Measurements from ENCODE around the gene NPR2. TPM values are rescaled to one million over a fixed set of nuclear protein-coding genes. Genes with fewer than 3 reads are reported as not detected.

Gene NPR2
- total RNA-seq, 1 experiment from 2014 or later = 40.5 TPM

DNA sequence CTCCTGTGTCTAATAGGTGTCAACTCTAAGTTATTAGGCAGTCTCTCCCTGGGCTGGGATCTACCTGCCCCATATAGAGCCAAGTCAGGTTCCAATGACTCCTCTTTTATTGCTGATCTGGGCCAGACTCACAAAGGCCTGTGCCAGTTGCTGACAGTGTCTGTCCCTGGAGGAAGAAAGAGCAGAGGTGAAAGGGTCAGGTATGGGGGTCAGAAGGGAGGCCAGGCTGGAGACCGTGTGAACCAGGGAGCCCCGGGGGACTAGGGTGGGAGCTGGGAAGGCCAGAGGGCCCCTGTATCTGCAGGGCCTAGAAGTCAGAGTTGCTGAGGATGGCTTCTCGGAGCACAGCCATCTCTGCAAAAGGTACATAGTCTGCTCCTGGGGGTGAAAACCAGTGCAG, 26.9 kb downstream of the NPR2 start:
- no peaks in the 10 kb centered on the region for H3K27me3 ChIP-seq (replicated peaks; ENCODE audit: control insufficient read depth, insufficient read depth, low read length)
- intact Hi-C loops (cut with micrococcal nuclease; ENCODE audit: unreplicated experiment) = loop anchor here (5.0 kb wide), 1 partner anchor 71 kb away; the partner anchor contains the start of genes GBA2 and RGP1
- H3K36me3 ChIP-seq (ENCODE audit: control insufficient read depth, insufficient read depth, low read length) = no peaks in the 10 kb centered on the region
- TF ChIP-seq, protein P1, sequence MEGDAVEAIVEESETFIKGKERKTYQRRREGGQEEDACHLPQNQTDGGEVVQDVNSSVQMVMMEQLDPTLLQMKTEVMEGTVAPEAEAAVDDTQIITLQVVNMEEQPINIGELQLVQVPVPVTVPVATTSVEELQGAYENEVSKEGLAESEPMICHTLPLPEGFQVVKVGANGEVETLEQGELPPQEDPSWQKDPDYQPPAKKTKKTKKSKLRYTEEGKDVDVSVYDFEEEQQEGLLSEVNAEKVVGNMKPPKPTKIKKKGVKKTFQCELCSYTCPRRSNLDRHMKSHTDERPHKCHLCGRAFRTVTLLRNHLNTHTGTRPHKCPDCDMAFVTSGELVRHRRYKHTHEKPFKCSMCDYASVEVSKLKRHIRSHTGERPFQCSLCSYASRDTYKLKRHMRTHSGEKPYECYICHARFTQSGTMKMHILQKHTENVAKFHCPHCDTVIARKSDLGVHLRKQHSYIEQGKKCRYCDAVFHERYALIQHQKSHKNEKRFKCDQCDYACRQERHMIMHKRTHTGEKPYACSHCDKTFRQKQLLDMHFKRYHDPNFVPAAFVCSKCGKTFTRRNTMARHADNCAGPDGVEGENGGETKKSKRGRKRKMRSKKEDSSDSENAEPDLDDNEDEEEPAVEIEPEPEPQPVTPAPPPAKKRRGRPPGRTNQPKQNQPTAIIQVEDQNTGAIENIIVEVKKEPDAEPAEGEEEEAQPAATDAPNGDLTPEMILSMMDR (IDR thresholded peaks at IDR 0.05; ENCODE audit: insufficient read depth in 1 of 2, low read depth in 1 of 2, low read length in 1 of 2, severe bottlenecking in 1 of 2, unreplicated experiment in 1 of 2) = no peak
- H3K9me3 ChIP-seq = no peaks in the 10 kb centered on the region
- H3K27me3 Mint-ChIP-seq (ENCODE audit: insufficient read depth, unreplicated experiment) = no peaks in the 10 kb centered on the region
- H3K27ac Mint-ChIP-seq (ENCODE audit: unreplicated experiment) = no peak overlapping the region
- DNase-seq = no peak
- POLR2A ChIA-PET = no interaction called here
- H3K4me3 ChIP-seq (ENCODE audit: low read depth, low read length) = no peak overlapping the region
- peaks cover 16% of the 10 kb centered on the region for H3K36me3 Mint-ChIP-seq (ENCODE audit: insufficient read depth, unreplicated experiment)
- CTCF ChIA-PET = no interaction called here
- H3K9me3 Mint-ChIP-seq (ENCODE audit: unreplicated experiment) = no peaks in the 10 kb centered on the region
- peaks cover 9% of the 10 kb centered on the region for H3K4me1 ChIP-seq
- no TSS peak for BruUV-seq (replicated peaks)
- peaks cover 9% of the 10 kb centered on the region for H3K4me1 Mint-ChIP-seq (ENCODE audit: low read depth, unreplicated experiment)
- H3K4me3 Mint-ChIP-seq (ENCODE audit: unreplicated experiment) = no peak overlapping the region

DNA sequence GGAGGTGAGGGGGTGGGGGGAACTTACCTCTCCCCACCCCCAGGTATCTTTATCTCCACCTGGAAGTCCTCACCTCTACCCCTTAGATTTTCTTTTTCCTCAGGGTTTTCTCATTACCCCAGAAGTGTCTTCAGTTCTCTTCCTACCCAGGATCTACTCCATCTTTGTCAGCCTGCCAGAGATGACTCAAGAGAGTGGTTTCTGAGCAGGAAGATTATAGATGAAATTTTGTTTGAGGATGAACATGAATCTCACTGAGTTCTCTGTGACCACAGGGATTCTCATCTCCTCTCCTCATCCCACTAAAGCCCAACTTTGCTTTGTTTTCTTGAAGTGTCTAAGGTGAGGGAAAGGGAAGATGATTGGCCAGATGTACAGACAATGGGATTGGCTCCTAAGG, 28.7 kb downstream of the NPR2 start:
- no peaks in the 10 kb centered on the region for H3K9me3 Mint-ChIP-seq (ENCODE audit: unreplicated experiment)
- no peak overlapping the region for H3K27ac Mint-ChIP-seq (ENCODE audit: unreplicated experiment)
- intact Hi-C loops (cut with micrococcal nuclease; ENCODE audit: unreplicated experiment) = no loop called here
- peaks cover 6% of the 10 kb centered on the region for H3K36me3 Mint-ChIP-seq (ENCODE audit: insufficient read depth, unreplicated experiment)
- TF ChIP-seq, protein P1 (IDR thresholded peaks at IDR 0.05; ENCODE audit: insufficient read depth in 1 of 2, low read depth in 1 of 2, low read length in 1 of 2, severe bottlenecking in 1 of 2, unreplicated experiment in 1 of 2) = no peak
- Histone ChIP-seq H3K4me3 (ENCODE audit: low read depth, low read length) (no peak overlapping the region), H3K4me1 (no peaks in the 10 kb centered on the region), H3K36me3 (ENCODE audit: control insufficient read depth, insufficient read depth, low read length) (no peaks in the 10 kb centered on the region), H3K27me3 (replicated peaks; ENCODE audit: control insufficient read depth, insufficient read depth, low read length) (no peaks in the 10 kb centered on the region), H3K9me3 (no peaks in the 10 kb centered on the region)
- H3K4me3 Mint-ChIP-seq (ENCODE audit: unreplicated experiment) = no peak overlapping the region
- BruUV-seq (replicated peaks) = no TSS peak
- no peaks in the 10 kb centered on the region for H3K27me3 Mint-ChIP-seq (ENCODE audit: insufficient read depth, unreplicated experiment)
- H3K4me1 Mint-ChIP-seq (ENCODE audit: low read depth, unreplicated experiment) = no peaks in the 10 kb centered on the region
- DNase-seq = no peak
- ChIA-PET POLR2A (no interaction called here), CTCF (interaction anchor here (0.9 kb wide), 1 partner anchor 30 kb away, joined by 3 read pairs; no protein-coding TSS in a partner anchor)

DNA sequence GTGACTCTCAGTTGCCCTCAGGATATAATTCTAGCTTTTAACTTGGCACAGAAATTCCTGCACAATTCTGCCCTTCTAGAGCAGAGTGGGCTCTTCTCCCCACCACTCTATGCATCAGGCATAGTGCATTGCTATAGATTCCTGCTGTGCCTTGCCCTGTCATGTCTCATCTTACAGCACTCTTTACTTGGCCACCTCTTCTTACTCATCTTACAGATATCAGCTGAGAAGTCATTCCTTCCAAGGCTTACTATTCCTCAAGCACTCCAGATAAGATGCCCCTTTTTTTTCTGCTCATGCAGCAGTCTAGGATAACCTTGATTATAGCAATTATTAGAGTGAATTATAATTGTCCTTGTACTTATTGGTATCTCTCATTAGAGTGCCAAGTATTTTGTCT, 31.5 kb downstream of the NPR2 start:
- no peaks in the 10 kb centered on the region for H3K9me3 ChIP-seq
- no peak overlapping the region for H3K27ac Mint-ChIP-seq (ENCODE audit: unreplicated experiment)
- CTCF ChIA-PET = interaction anchor here (0.7 to 1.0 kb wide), 2 partner anchors 9 to 32 kb away, joined by 3 to 4 read pairs; partner anchors contain the start of gene HINT2

More for the DNA sequence above, 31.5 kb downstream of the NPR2 start:
- TF ChIP-seq, protein P1 (IDR thresholded peaks at IDR 0.05; ENCODE audit: insufficient read depth in 1 of 2, low read depth in 1 of 2, low read length in 1 of 2, severe bottlenecking in 1 of 2, unreplicated experiment in 1 of 2) = no peak
- Histone ChIP-seq H3K36me3 (ENCODE audit: control insufficient read depth, insufficient read depth, low read length) (no peaks in the 10 kb centered on the region), H3K27me3 (replicated peaks; ENCODE audit: control insufficient read depth, insufficient read depth, low read length) (no peaks in the 10 kb centered on the region), H3K4me3 (ENCODE audit: low read depth, low read length) (no peak overlapping the region), H3K4me1 (no peaks in the 10 kb centered on the region)
- intact Hi-C loops (cut with micrococcal nuclease; ENCODE audit: unreplicated experiment) = no loop called here
- BruUV-seq (replicated peaks) = no TSS peak
- DNase-seq = no peak
- Mint-ChIP-seq H3K4me1 (ENCODE audit: low read depth, unreplicated experiment) (no peaks in the 10 kb centered on the region), H3K4me3 (ENCODE audit: unreplicated experiment) (no peak overlapping the region), H3K36me3 (ENCODE audit: insufficient read depth, unreplicated experiment) (no peaks in the 10 kb centered on the region), H3K9me3 (ENCODE audit: unreplicated experiment) (no peaks in the 10 kb centered on the region), H3K27me3 (ENCODE audit: insufficient read depth, unreplicated experiment) (no peaks in the 10 kb centered on the region)
- POLR2A ChIA-PET = no interaction called here

All from Caco-2 (cell line).